NCI-H2107 treated with DMSO at 0.1 percent for 48 hours (cell line): Measurements from ENCODE around the gene SLC27A3.
"Not testable (repeated sequence)": the region's sequence is repeated elsewhere in the genome, so short reads cannot be mapped to it uniquely, and the experiment has no call there.

Experiments
- DNase-seq: peaks from one replicate; lab custom pipeline; 2025; ENCODE audit not compliant: unreplicated experiment; lab: John Stamatoyannopoulos, UW

The SLC27A3 gene

GRCh38 chr1:153779781-153780541 is 4.8 kb downstream of the SLC27A3 start:
- no peak for DNase-seq

- DNase-seq, result no peak
These were observed 5.3 kb downstream of the SLC27A3 start for GRCh38 chr1:153780551-153780950.

GRCh38 chr1:153782648-153783047 is 7.4 kb downstream of the SLC27A3 start:
- not testable (repeated sequence) for DNase-seq

- peak; percentile 84 for DNase-seq
These were observed 8.3 kb downstream of the SLC27A3 start for GRCh38 chr1:153783233-153784190.

GRCh38 chr1:153786038-153786790 is 11.0 kb downstream of the SLC27A3 start:
- DNase-seq, result no peak

- DNase-seq, result no peak
These were observed 14.3 kb downstream of the SLC27A3 start for GRCh38 chr1:153789478-153790034.

- DNase-seq, result no peak
These were observed 15.2 kb downstream of the SLC27A3 start for GRCh38 chr1:153790313-153790965.

- DNase-seq, result no peak
These were observed 15.9 kb downstream of the SLC27A3 start for GRCh38 chr1:153790966-153791647.

- DNase-seq, result no peak
These were observed 16.5 kb downstream of the SLC27A3 start for GRCh38 chr1:153791648-153792253.

- DNase-seq, result no peak
These were observed 17.4 kb downstream of the SLC27A3 start for GRCh38 chr1:153792631-153793041.

GRCh38 chr1:153793261-153793972 is 18.2 kb downstream of the SLC27A3 start:
- no peak for DNase-seq

- no peak for DNase-seq
These were observed 18.9 kb downstream of the SLC27A3 start for GRCh38 chr1:153793973-153794615.

GRCh38 chr1:153794624-153795329 is 19.6 kb downstream of the SLC27A3 start:
- DNase-seq, result no peak

GRCh38 chr1:153795330-153795837 is 20.2 kb downstream of the SLC27A3 start:
- DNase-seq, result no peak

GRCh38 chr1:153795934-153796785 is 21.0 kb downstream of the SLC27A3 start:
- DNase-seq, result no peak
